GM12878 (cell line): ENCODE measurements around the gene SRMS. TPM values are rescaled to one million over a fixed set of nuclear protein-coding genes. Genes with fewer than 3 reads are reported as not detected.

Experiments used
- ATAC-seq: fragments of 200-7000 bp; cut with Tn5 transposase; 3 replicates; pipeline ENCODE4 v1.9.1; 2020; ENCODE audit warnings: mild to moderate bottlenecking, moderate library complexity
- BruUV-seq: library from RNA; stranded (reverse); fragments of 400-500 nt; replicated peaks from 2 replicates; lab custom pipeline; 2021; lab: Mats Ljungman, UMichigan
- CTCF ChIA-PET: fragments of 300-600 bp; sonication (Branson Sonifier 250); formaldehyde crosslinking; extraction: SDS; loops from one replicate; lab custom pipeline; 2021; ENCODE audit warnings: inconsistent platforms; lab: Yijun Ruan, JAX
- POLR2A ChIA-PET: fragments of 350-600 bp; formaldehyde crosslinking; extraction: SDS; loops from one replicate; lab custom pipeline; 2021; ENCODE audit warnings: inconsistent platforms; lab: Charles Lee
- RAD21 ChIA-PET: fragments of 300-600 bp; sonication (Branson Sonifier 250); formaldehyde crosslinking; loops from one replicate; lab custom pipeline; 2023; ENCODE audit warnings: antibody characterized with exemption; ENCODE audit not compliant: unreplicated experiment; lab: Charles Lee
- SMC1A ChIA-PET: fragments of 300-600 bp; sonication (Branson Sonifier 250); formaldehyde crosslinking; loops from one replicate; lab custom pipeline; 2023; ENCODE audit not compliant: unreplicated experiment, uncharacterized antibody; lab: Charles Lee
- DNase-seq: peaks from one replicate; pipeline ENCODE4 v3.0.0-alpha.2; 2011; ENCODE audit warnings: low read depth, low spot score
- FAIRE-seq: peaks from 3 replicates; lab custom pipeline; 2011; peaks lifted over from hg19 to GRCh38; lab: Jason Lieb, UNC
- H2AFZ ChIP-seq: 2 replicates; pipeline ENCODE4 v1.6.0; 2011; ENCODE audit warnings: low read depth, low read length, control low read depth; ENCODE audit not compliant: control insufficient read depth
- H3K27ac ChIP-seq: 2 replicates; pipeline ENCODE4 v1.5.1; 2011; ENCODE audit warnings: control low read depth; ENCODE audit not compliant: control insufficient read depth, insufficient read depth
- H3K27me3 ChIP-seq, 2 experiments: replicated peaks in 1 of 2; 2 replicates each; pipeline versions ENCODE4 v1.6.0 to v1.6.1; 2011; ENCODE audit warnings: low read length in 1 of 2; ENCODE audit not compliant: control insufficient read depth in 2 of 2, insufficient read depth in 2 of 2
- H3K36me3 ChIP-seq, 2 experiments: 2 replicates each; pipeline ENCODE4 v1.5.1; 2011; ENCODE audit warnings: low read length in 1 of 2; ENCODE audit not compliant: control insufficient read depth in 2 of 2, insufficient read depth in 2 of 2
- H3K4me1 ChIP-seq: 2 replicates; pipeline ENCODE4 v1.6.1; 2011; ENCODE audit warnings: mild to moderate bottlenecking, low read length, moderate library complexity, mixed read lengths; ENCODE audit not compliant: control insufficient read depth, insufficient read depth
- H3K4me2 ChIP-seq: 2 replicates; pipeline ENCODE4 v1.6.0; 2011; ENCODE audit warnings: control low read depth; ENCODE audit not compliant: control insufficient read depth, insufficient read depth
- H3K4me3 ChIP-seq: fragments of 200-600 bp; sonication (generic); 2 replicates; pipeline ENCODE4 v1.5.1; 2016
- H3K79me2 ChIP-seq: 2 replicates; pipeline ENCODE4 v1.6.0; 2011; ENCODE audit warnings: low read length; ENCODE audit not compliant: control insufficient read depth, insufficient read depth
- H3K9ac ChIP-seq: 2 replicates; pipeline ENCODE4 v1.8.0; 2011; ENCODE audit warnings: low read length, control low read depth, mixed read lengths; ENCODE audit not compliant: control insufficient read depth, insufficient read depth
- H3K9me3 ChIP-seq: replicated peaks from 3 replicates; pipeline ENCODE4 v1.5.1; 2011; ENCODE audit warnings: mild to moderate bottlenecking, low read length; ENCODE audit not compliant: control insufficient read depth, insufficient read depth
- H4K20me1 ChIP-seq: 2 replicates; pipeline ENCODE4 v1.6.0; 2011; ENCODE audit not compliant: control insufficient read depth, insufficient read depth
- BMI1 ChIP-seq: fragments of 450-650 bp; IDR thresholded peaks from 2 replicates; pipeline ENCODE4 v1.6.1; 2016; ENCODE audit warnings: mild to moderate bottlenecking, moderate library complexity, borderline replicate concordance
- CEBPZ ChIP-seq: fragments of 150-350 bp; IDR thresholded peaks from 2 replicates; pipeline ENCODE4 v1.6.1; 2016; ENCODE audit warnings: low read depth, low read length
- HDGF ChIP-seq: fragments of 450-650 bp; IDR thresholded peaks from 2 replicates; pipeline ENCODE4 v1.6.1; 2016; ENCODE audit warnings: antibody characterized with exemption
- KDM1A ChIP-seq: fragments of 200-600 bp; sonication (generic); IDR thresholded peaks from 2 replicates; pipeline ENCODE4 v1.6.1; 2016; ENCODE audit warnings: borderline replicate concordance
- KLF5 ChIP-seq: fragments of 450-650 bp; IDR thresholded peaks from 2 replicates; pipeline ENCODE4 v1.6.1; 2014; ENCODE audit warnings: mild to moderate bottlenecking; ENCODE audit not compliant: partially characterized antibody
- LARP7 ChIP-seq: fragments of 450-650 bp; IDR thresholded peaks from 2 replicates; pipeline ENCODE4 v1.6.1; 2017; ENCODE audit warnings: mild to moderate bottlenecking
- POLR2A ChIP-seq: IDR thresholded peaks from 2 replicates; pipeline ENCODE4 v1.6.1; 2011; ENCODE audit warnings: low read depth, mild to moderate bottlenecking, low read length
- RB1 ChIP-seq: fragments of 450-650 bp; formaldehyde crosslinking; IDR thresholded peaks from 2 replicates; pipeline ENCODE4 v1.6.1; 2017; ENCODE audit warnings: mild to moderate bottlenecking, borderline replicate concordance
- RELA ChIP-seq: fragments of 450-650 bp; IDR thresholded peaks from 2 replicates; pipeline ENCODE4 v1.8.0; 2014; ENCODE audit warnings: borderline replicate concordance; ENCODE audit not compliant: partially characterized antibody
- SP1 ChIP-seq: IDR thresholded peaks from one replicate; pipeline ENCODE4 v1.6.1; 2011; ENCODE audit warnings: low read depth, low read length
- ZBTB33 ChIP-seq: fragments of 450-650 bp; IDR thresholded peaks from 2 replicates; pipeline ENCODE4 v1.6.1; 2017; ENCODE audit warnings: mild to moderate bottlenecking
- ZNF274 ChIP-seq: IDR thresholded peaks from one replicate; pipeline ENCODE4 v1.8.0; 2011; ENCODE audit not compliant: insufficient read length, insufficient read depth
- WGBS: methylation state at CpG from one replicate; pipeline ENCODE4 v1.1.6; 2016; ENCODE audit warnings: low lambda C conversion rate; ENCODE audit not compliant: insufficient replicate concordance, insufficient coverage; ENCODE audit errors: missing lambda C conversion rate; 5-methylcytosine and 5-hydroxymethylcytosine counted together
- in situ Hi-C: fragments of 300-500 bp; cut with MboI; formaldehyde crosslinking; loops from 9 replicates; pipeline ENCODE4 v1.14.3; 2018; ENCODE audit warnings: mixed read lengths
- intact Hi-C: fragments of 100-400 bp; cut with micrococcal nuclease; formaldehyde crosslinking; loops from one replicate; pipeline ENCODE4 v1.14.2; 2022; ENCODE audit not compliant: unreplicated experiment
- polyA plus RNA-seq, 11 experiments: library from polyadenylated mRNA; depleted of rRNA in 4 of 11; unstranded in 6 of 11; stranded (reverse) in 5 of 11; fragments of >200 nt; fragmentation: Nextera tagmentation in 4 of 11; fragmentation: Illumina TruSeq in 1 of 11; extraction: Ambion mirVana in 4 of 11; extraction: Trizol in 1 of 11; gene quantifications; 1 replicate in 1 of 11; 2 replicates in 10 of 11; pipeline versions ENCODE4 v1.2.1 to v1.2.3, GENCODE V29; 2011 to 2016; ENCODE audit warnings: inconsistent platforms in 2 of 11, missing spikeins in 2 of 11, low read depth in 1 of 11
- total RNA-seq, 4 experiments: library from RNA; depleted of rRNA in 3 of 4; stranded (reverse); fragments of >200 nt in 3 of 4; fragmentation: Illumina TruSeq in 1 of 4; extraction: Trizol in 1 of 4; gene quantifications; 2 replicates each; pipeline versions ENCODE4 v1.2.1 to v1.2.3, GENCODE V29; 2013 to 2021

SRMS gene
- total and polyA plus RNA-seq, 10 of the 15 experiments (the other 5 are each of a cell fraction or from before 2014, with no cell fraction given), result not detected

GRCh38 chr20:63492518-63492917 is 55.0 kb downstream of the SRMS start:
- Histone ChIP-seq H3K79me2 (no peaks in the 10 kb centered on the region), H3K36me3 (no peaks in the 10 kb centered on the region), H3K4me1 (no peaks in the 10 kb centered on the region), H4K20me1 (no peaks in the 10 kb centered on the region), H3K27ac (no peak overlapping the region), H3K4me2 (no peak overlapping the region), H3K9me3 (no peaks in the 10 kb centered on the region), H3K9ac (no peak overlapping the region), H2AFZ (no peak overlapping the region), H3K27me3 (no peaks in the 10 kb centered on the region; a peak in 2 of 4 replicates), H3K4me3 (no peak overlapping the region)
- POLR2A ChIA-PET, result no interaction called here
- RAD21 ChIA-PET, result no interaction called here
- DNase-seq (no peak), FAIRE-seq (no peak), ATAC-seq (no peak)
- in situ Hi-C loops, result no loop called here
- intact Hi-C loops, result no loop called here
- no TSS peak for BruUV-seq
- 45% methylated on average over 2 of the region's 2 CpGs for WGBS
- no peak for TF ChIP-seq KDM1A
- no peak for TF ChIP-seq HDGF
- TF ChIP-seq RELA, result no peak
- no peak for TF ChIP-seq SP1
- no peak for TF ChIP-seq CEBPZ
- no peak for TF ChIP-seq BMI1
- no peak for TF ChIP-seq ZBTB33
- TF ChIP-seq POLR2A, result no peak
- no peak for TF ChIP-seq ZNF274
- TF ChIP-seq LARP7, result no peak
- no peak for TF ChIP-seq RB1
- no peak for TF ChIP-seq KLF5
- CTCF ChIA-PET, result no interaction called here
- SMC1A ChIA-PET, result no interaction called here
